Erythroblast (primary cell): Measurements from ENCODE around the gene FPR3.

Source experiments
- GATA1 ChIP-seq: IDR thresholded peaks from 2 replicates; pipeline ENCODE4 v1.6.1; 2011; ENCODE audit warnings: low read depth, mild to moderate bottlenecking, control low read depth, low read length, moderate library complexity
- POLR2A ChIP-seq: IDR thresholded peaks from 2 replicates; pipeline ENCODE4 v1.6.1; 2011; ENCODE audit warnings: mild to moderate bottlenecking, low read length

DNA sequence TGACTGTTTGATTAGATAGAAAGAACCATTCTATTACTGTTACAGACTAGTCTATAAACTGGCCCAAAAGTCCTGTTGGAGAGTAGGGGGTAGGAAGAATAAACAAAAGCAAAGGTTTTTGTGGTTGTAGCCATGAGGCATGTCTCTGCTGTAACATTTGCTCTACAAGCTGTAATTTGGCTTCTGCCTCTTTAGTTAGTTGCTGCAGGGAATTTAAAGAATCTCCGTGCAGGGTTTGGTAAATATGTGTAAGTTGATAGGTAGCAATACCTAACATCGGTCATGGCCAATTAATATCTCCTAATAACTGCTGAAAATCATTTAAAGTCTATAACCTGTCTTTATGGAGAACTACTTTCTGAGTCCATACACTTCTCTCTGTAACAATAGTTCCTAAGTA lies 13.0 kb downstream of the FPR3 start:
- TF ChIP-seq POLR2A (no peak), GATA1 (no peak)
